HCT116 (cell line): ENCODE results near the gene KIAA0232. TPM values are rescaled to one million over a fixed set of nuclear protein-coding genes. Genes with fewer than 3 reads are reported as not detected.

Source experiments
- ATAC-seq: fragments of 200-7000 bp; cut with Tn5 transposase; 2 replicates; pipeline ENCODE4 v1.9.1; 2020; ENCODE audit warnings: mild to moderate bottlenecking, moderate library complexity
- BruUV-seq: library from RNA; stranded (reverse); fragments of 400-500 nt; replicated peaks from 2 replicates; lab custom pipeline; 2021; lab: Mats Ljungman, UMichigan
- CTCF ChIA-PET: fragments of 300-600 bp; sonication (Branson Sonifier 250); formaldehyde crosslinking; loops from one replicate; lab custom pipeline; 2021; ENCODE audit warnings: antibody characterized with exemption; lab: Charles Lee
- POLR2A ChIA-PET: fragments of 300-600, 350-600 bp; sonication (Branson Sonifier 250); formaldehyde crosslinking; loops from one replicate; lab custom pipeline; 2021; ENCODE audit warnings: antibody characterized with exemption; lab: Charles Lee
- RAD21 ChIA-PET, 2 experiments: fragments of 300-600 bp; sonication (Branson Sonifier 250); formaldehyde crosslinking; loops; one replicate each; lab custom pipeline; 2023; ENCODE audit warnings: low total read pairs in 2 of 2; ENCODE audit not compliant: uncharacterized antibody in 2 of 2, unreplicated experiment in 2 of 2, low non-redundant PET in 1 of 2; lab: Charles Lee
- DNase-seq: peaks from one replicate; pipeline ENCODE4 v3.0.0-alpha.2; 2010; ENCODE audit warnings: low read depth, low spot score
- H2AFZ ChIP-seq: fragments of 200-600 bp; shearing (Covaris generic), sonication (generic); 2 replicates; pipeline ENCODE4 v1.6.1; 2017; ENCODE audit warnings: low read depth, mixed run types, mixed read lengths, antibody characterized with exemption, low read length; ENCODE audit not compliant: poor library complexity, severe bottlenecking
- H3K27ac ChIP-seq: 2 replicates; pipeline ENCODE4 v1.5.1; 2012; ENCODE audit warnings: low read depth, low read length
- H3K27me3 ChIP-seq: fragments of 200-600 bp; sonication (generic); 2 replicates; pipeline ENCODE4 v1.6.1; 2016; ENCODE audit warnings: mixed run types, low read length, mixed read lengths; ENCODE audit not compliant: insufficient read depth
- H3K36me3 ChIP-seq, 2 experiments: fragments of 200-500 bp in 1 of 2; fragments of 200-600 bp in 1 of 2; sonication (Bioruptor generic) in 1 of 2; sonication (generic) in 1 of 2; 2 replicates each; pipeline versions ENCODE4 v1.5.1 to v1.6.1; 2014 to 2016; ENCODE audit warnings: low read length in 2 of 2, inconsistent platforms in 1 of 2, mixed read lengths in 1 of 2, mixed run types in 1 of 2; ENCODE audit not compliant: insufficient read depth in 2 of 2, control insufficient read depth in 1 of 2
- H3K4me1 ChIP-seq, 2 experiments: fragments of 200-600 bp in 1 of 2; sonication (generic) in 1 of 2; 2 replicates each; pipeline versions ENCODE4 v1.5.1 to v1.6.1; 2012 to 2017; ENCODE audit warnings: low read length in 2 of 2, inconsistent platforms in 1 of 2, mild to moderate bottlenecking in 1 of 2, mixed read lengths in 1 of 2, mixed run types in 1 of 2, moderate library complexity in 1 of 2; ENCODE audit not compliant: insufficient read depth in 2 of 2, control insufficient read depth in 1 of 2
- H3K4me2 ChIP-seq: fragments of 200-600 bp; sonication (generic); 2 replicates; pipeline ENCODE4 v1.6.1; 2017; ENCODE audit warnings: mixed run types, low read length, mixed read lengths
- H3K4me3 ChIP-seq, 2 experiments: fragments of 200-600 bp in 1 of 2; sonication (generic) in 1 of 2; replicated peaks in 1 of 2; 2 replicates each; pipeline ENCODE4 v1.5.1; 2011 to 2016; ENCODE audit warnings: low read length in 2 of 2, control low read depth in 1 of 2, low read depth in 1 of 2, mild to moderate bottlenecking in 1 of 2, mixed read lengths in 1 of 2, mixed run types in 1 of 2
- H3K79me2 ChIP-seq: fragments of 200-600 bp; sonication (generic); 2 replicates; pipeline ENCODE4 v1.6.1; 2017; ENCODE audit warnings: mild to moderate bottlenecking, mixed run types, low read length, moderate library complexity, mixed read lengths; ENCODE audit not compliant: insufficient read depth
- H3K9ac ChIP-seq: fragments of 200-600 bp; sonication (generic); 2 replicates; pipeline ENCODE4 v1.6.1; 2016; ENCODE audit warnings: low read length, mixed read lengths
- H3K9me2 ChIP-seq: fragments of 200-600 bp; sonication (generic), shearing (Covaris generic); 2 replicates; pipeline ENCODE4 v1.6.1; 2017; ENCODE audit warnings: mixed run types, mild to moderate bottlenecking, moderate library complexity; ENCODE audit not compliant: insufficient read depth
- H3K9me3 ChIP-seq, 2 experiments: fragments of 200-500 bp in 1 of 2; fragments of 200-600 bp in 1 of 2; sonication (Bioruptor generic) in 1 of 2; sonication (generic) in 1 of 2; 2 replicates each; pipeline ENCODE4 v1.6.1; 2014 to 2017; ENCODE audit warnings: low read length in 2 of 2, mixed read lengths in 2 of 2, inconsistent platforms in 1 of 2, low read depth in 1 of 2, mild to moderate bottlenecking in 1 of 2, mixed run types in 1 of 2, moderate library complexity in 1 of 2; ENCODE audit not compliant: control insufficient read depth in 1 of 2, insufficient read depth in 1 of 2
- H4K20me1 ChIP-seq: fragments of 200-600 bp; sonication (generic), shearing (Covaris generic); 2 replicates; pipeline ENCODE4 v1.6.1; 2017; ENCODE audit warnings: mixed run types, mild to moderate bottlenecking, moderate library complexity; ENCODE audit not compliant: insufficient read depth
- CBX3 ChIP-seq: IDR thresholded peaks from 2 replicates; pipeline ENCODE4 v1.6.1; 2012; ENCODE audit warnings: low read depth
- CEBPB ChIP-seq: IDR thresholded peaks from 2 replicates; pipeline ENCODE4 v1.6.1; 2012; ENCODE audit warnings: low read depth
- CTCF ChIP-seq, 3 experiments: fragments of 200-600 bp in 1 of 3; sonication (generic) in 1 of 3; IDR thresholded peaks in 2 of 3; conservative IDR thresholded peaks in 1 of 3; 2 replicates each; pipeline ENCODE4 v1.5.1; 2012 to 2017; ENCODE audit warnings: low read depth in 2 of 3, low read length in 2 of 3, antibody characterized with exemption in 1 of 3, borderline replicate concordance in 1 of 3, control low read depth in 1 of 3, mild to moderate bottlenecking in 1 of 3, mixed read lengths in 1 of 3, mixed run types in 1 of 3, moderate library complexity in 1 of 3; ENCODE audit not compliant: insufficient read depth in 1 of 3
- EGR1 ChIP-seq: IDR thresholded peaks from 2 replicates; pipeline ENCODE4 v1.6.1; 2012; ENCODE audit warnings: low read depth
- EZH2 ChIP-seq: fragments of 200-600 bp; sonication (generic); IDR thresholded peaks from 2 replicates; pipeline ENCODE4 v1.6.1; 2017; ENCODE audit warnings: antibody characterized with exemption, mixed run types
- FOSL1 ChIP-seq: IDR thresholded peaks from 2 replicates; pipeline ENCODE4 v1.6.1; 2012; ENCODE audit warnings: low read depth
- MAX ChIP-seq: IDR thresholded peaks from 2 replicates; pipeline ENCODE4 v1.6.1; 2012
- REST ChIP-seq: IDR thresholded peaks from 2 replicates; pipeline ENCODE4 v1.6.1; 2012; ENCODE audit warnings: low read depth
- intact Hi-C: fragments of 100-400 bp; cut with micrococcal nuclease; formaldehyde crosslinking; loops from 2 replicates; pipeline ENCODE4 v1.10.0; 2022
- total RNA-seq: library from RNA; stranded (reverse); gene quantifications from one replicate; pipeline ENCODE4 v1.2.1, GENCODE V29; 2021; ENCODE audit not compliant: unreplicated experiment

The KIAA0232 gene
- total RNA-seq, 1 experiment from 2014 or later: 18.1 TPM

DNA sequence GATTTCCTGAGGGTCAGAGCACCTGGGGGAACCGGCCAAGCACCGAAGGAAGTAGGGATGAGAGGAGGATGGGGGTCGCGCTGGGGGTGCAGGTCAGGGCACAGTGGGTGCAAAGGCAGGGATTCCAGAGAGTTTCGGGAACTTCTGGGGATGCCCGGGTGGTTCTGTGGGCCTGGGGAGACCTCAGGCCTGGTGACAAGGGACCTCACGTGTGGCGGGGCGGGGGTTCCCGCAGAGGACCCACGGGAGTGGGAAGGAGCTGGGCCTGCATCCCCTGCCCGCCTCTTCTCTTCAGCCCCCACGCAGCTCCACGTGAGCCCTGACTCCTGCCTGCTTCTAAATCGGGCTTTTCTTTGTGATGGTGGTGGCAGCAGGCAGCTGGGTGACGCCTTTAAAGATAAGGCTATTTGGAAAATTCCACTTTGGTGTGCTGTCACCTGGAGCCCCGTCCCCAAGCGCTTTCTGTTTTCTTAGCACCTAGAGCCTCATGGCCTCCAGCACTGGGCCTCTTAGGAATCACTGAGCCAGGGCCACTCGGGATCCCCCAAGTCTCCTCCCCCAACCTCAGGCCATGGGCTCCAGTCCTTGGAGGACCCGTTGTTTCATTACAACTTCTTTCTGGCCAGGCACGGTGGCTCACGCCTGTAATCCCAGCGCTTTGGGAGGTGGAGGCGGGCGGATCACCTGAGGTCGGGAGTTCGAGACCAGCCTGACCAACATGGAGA lies 120.0 kb downstream of the KIAA0232 start:
- intact Hi-C loops: no loop called here
- RAD21 ChIA-PET: no interaction called here
- H4K20me1 ChIP-seq: no peaks in the 10 kb centered on the region
- no peaks in the 10 kb centered on the region for H3K27me3 ChIP-seq
- no peaks in the 10 kb centered on the region for H3K9me3 ChIP-seq
- no peaks in the 10 kb centered on the region for H3K79me2 ChIP-seq
- H2AFZ ChIP-seq: no peak overlapping the region
- DNase-seq: no peak
- no peak overlapping the region for H3K4me3 ChIP-seq
- H3K4me2 ChIP-seq: no peak overlapping the region
- no peak overlapping the region for H3K27ac ChIP-seq
- no TSS peak for BruUV-seq
- H3K4me1 ChIP-seq: peaks cover 0 to 13% of the 10 kb centered on the region in 2 experiments; a peak in 3 of 4 replicates
- no peak overlapping the region for H3K9ac ChIP-seq
- TF ChIP-seq FOSL1: no peak
- TF ChIP-seq REST: no peak
- no peak for TF ChIP-seq CBX3
- TF ChIP-seq EGR1: no peak
- no peak for TF ChIP-seq CEBPB
- TF ChIP-seq CTCF (IDR thresholded peaks at IDR 0.05 in 2 of 3, conservative IDR thresholded peaks at IDR 0.05 in 1 of 3; ENCODE audit: borderline replicate concordance in 1 of 3, insufficient read depth in 1 of 3, low read depth in 2 of 3, low read length in 2 of 3): no peak
- no peak for TF ChIP-seq MAX
- TF ChIP-seq EZH2: no peak
- CTCF ChIA-PET: no interaction called here
- H3K9me2 ChIP-seq: no peaks in the 10 kb centered on the region
- no peaks in the 10 kb centered on the region for H3K36me3 ChIP-seq
- no peak for ATAC-seq
- POLR2A ChIA-PET: no interaction called here
